Heart left ventricle (tissue), 16 donors: Measurements from ENCODE around the gene FAM171A2. TPM values are rescaled to one million over a fixed set of nuclear protein-coding genes. Genes with fewer than 3 reads are reported as not detected.

Experiments used
- ATAC-seq, 4 donors: fragments of 200-7000 bp; cut with Tn5 transposase; one replicate each; pipeline ENCODE4 v1.9.1; 2020 to 2022; ENCODE audit warnings: moderate library complexity in 4 of 4, mild to moderate bottlenecking in 3 of 4, moderate number of reproducible peaks in 1 of 4
- DNase-seq, 5 donors: peaks; one replicate each; pipeline ENCODE4 v3.0.0-alpha.2; 2020
- H3K27ac ChIP-seq, 12 donors: fragments of 200-600 bp; sonication (generic) in 4 of 12; one replicate each; pipeline versions ENCODE4 v1.5.0 to v1.8.0; 2016 to 2022; ENCODE audit warnings: mild to moderate bottlenecking in 2 of 12
- H3K27me3 ChIP-seq, 9 donors: fragments of 200-600 bp; sonication (generic) in 2 of 9; one replicate each; pipeline versions ENCODE4 v1.5.1 to v1.8.0; 2016 to 2022; ENCODE audit warnings: mild to moderate bottlenecking in 3 of 9
- H3K36me3 ChIP-seq, 9 donors: fragments of 200-600 bp; sonication (generic) in 2 of 9; one replicate each; pipeline versions ENCODE4 v1.5.0 to v1.8.0; 2018 to 2022; ENCODE audit warnings: mild to moderate bottlenecking in 2 of 9
- H3K4me1 ChIP-seq, 12 donors: fragments of 200-600 bp; sonication (generic) in 4 of 12; one replicate each; pipeline versions ENCODE4 v1.5.0 to v1.8.0; 2016 to 2022; ENCODE audit warnings: mild to moderate bottlenecking in 3 of 12
- H3K4me3 ChIP-seq, 12 donors: fragments of 200-600 bp; sonication (generic) in 4 of 12; one replicate each; pipeline versions ENCODE4 v1.5.0 to v1.8.0; 2017 to 2022; ENCODE audit warnings: mild to moderate bottlenecking in 9 of 12, moderate library complexity in 4 of 12
- H3K9me3 ChIP-seq, 12 donors: fragments of 200-600 bp; sonication (generic) in 4 of 12; one replicate each; pipeline versions ENCODE4 v1.5.0 to v1.8.0; 2016 to 2022; ENCODE audit warnings: mild to moderate bottlenecking in 1 of 12
- CTCF ChIP-seq, 12 donors: fragments of 200-600 bp; sonication (generic) in 4 of 12; IDR thresholded peaks; one replicate each; pipeline versions ENCODE4 v1.5.0 to v1.8.0; 2018 to 2022; ENCODE audit warnings: antibody characterized with exemption in 12 of 12, mild to moderate bottlenecking in 5 of 12
- POLR2A ChIP-seq, 2 donors: fragments of 450-650 bp; IDR thresholded peaks; one replicate each; pipeline ENCODE4 v1.6.1; 2017; ENCODE audit warnings: antibody characterized with exemption in 2 of 2, mild to moderate bottlenecking in 2 of 2, moderate library complexity in 2 of 2
- WGBS, 4 donors: extraction: QIAGEN DNeasy Blood & Tissue Kit in 2 of 4; methylation state at CpG; one replicate each; pipeline versions ENCODE4 v1.1.5 to v1.1.7; 2013 to 2018; 5-methylcytosine and 5-hydroxymethylcytosine counted together
- intact Hi-C, 10 donors: fragments of 100-400 bp; cut with DNase I; formaldehyde crosslinking; loops; one replicate each; pipeline versions ENCODE4 v1.11.1 to v1.14.2; 2022
- polyA plus RNA-seq, 2 donors: library from polyadenylated mRNA; stranded (reverse); fragments of 200-250 nt; gene quantifications; one replicate each; pipeline ENCODE4 v1.2.3, GENCODE V29; 2013
- total RNA-seq, 9 donors: library from RNA; depleted of rRNA in 2 of 9; stranded (reverse); fragments of >200 nt in 2 of 9; fragmentation: NEBNext Ultra II Directional in 3 of 9; extraction: Animal tissue kit (Norgen Biotek cat#: 25700) in 3 of 9; gene quantifications; one replicate each; pipeline versions ENCODE4 v1.1.0 to v1.2.4, GENCODE V29; 2016 to 2023
- donor health status: ischemic (EF 13 %, LVEDD 7.1; RV severe dilation, severe dysfunction).
- donor health status: healthy with polysubstance abuse.
- donor health status: DM: no; HTN: yes; CAD: no.
- donor health status: DM: no; HTN: no; CAD: no.
- donor health status: ischemic (EF 25% LVEDD 6.9; RV normal size, moderate dysfunction).
- donor health status: ischemic (EF 25% LVEDD 5.7; RV mildly dilated, moderate dysfunction).
- donor health status: healthy.
- donor health status: DM: yes; HTN: yes; CAD: no.
- donor health status: ischemic (EF 35%, LVEDD 5.7; RV mildly dilated, moderate dysfunction).
- donor health status: nonischemic (EF 11% LVEDD 7.7; RV severe dilation, severe dysfunction).
- donor health status: DM: yes; HTN: yes; CAD: no.
- donor health status: PGD.
- donor health status: ischemic (EF 29% LVEDD 5.4; RV normal size, mild dysfunction).
- donor health status: nonischemic (EF 23%, LVEDD 6.1; RV moderate dilation, normal function).

The FAM171A2 gene
- total and polyA plus RNA-seq, 11 donors, result 0.40 to 2.1 (median 0.77) TPM

GRCh38 chr17:44314031-44314430 is 49.6 kb downstream of the FAM171A2 start:
- H3K9me3 ChIP-seq, result no peaks in the 10 kb centered on the region
- intact Hi-C loops, result loop anchor here in 1 of 10 donors (5.0 kb wide), 1 partner anchor 52 kb away; no protein-coding TSS in a partner anchor
- WGBS, 4 donors, result 75 to 84% (median 79%) methylated on average over 6 to 7 of the region's 7 CpGs

GRCh38 chr17:44312396-44313104 is 51.1 kb downstream of the FAM171A2 start:
- DNase-seq, result no peak
- Histone ChIP-seq H3K9me3 (no peaks in the 10 kb centered on the region), H3K4me3 (no peak overlapping the region), H3K27ac (no peak overlapping the region), H3K36me3 (no peaks in the 10 kb centered on the region), H3K4me1 (peaks cover 0 to 28% (median 18%) of the 10 kb centered on the region in 12 donors), H3K27me3 (peaks cover 22 to 53% (median 41%) of the 10 kb centered on the region in 9 donors)
- intact Hi-C loops, result loop anchor here in 1 of 10 donors (5.0 kb wide), 1 partner anchor 50 kb away; no protein-coding TSS in a partner anchor
- WGBS, 4 donors, result 65 to 75% (median 68%) methylated on average over 16 to 17 of the region's 17 CpGs
- TF ChIP-seq CTCF (IDR thresholded peaks at IDR 0.05), result no peak
- TF ChIP-seq POLR2A (IDR thresholded peaks at IDR 0.05), result no peak
- no peak for ATAC-seq

More at GRCh38 chr17:44314031-44314430, 49.6 kb downstream of the FAM171A2 start:
- Histone ChIP-seq H3K4me1 (peaks cover 0 to 13% (median 5%) of the 10 kb centered on the region in 12 donors), H3K27ac (no peak overlapping the region), H3K36me3 (peaks cover 0 to under 1% (median 0%) of the 10 kb centered on the region in 9 donors), H3K27me3 (peaks cover 22 to 54% (median 46%) of the 10 kb centered on the region in 9 donors), H3K4me3 (no peak overlapping the region)
- TF ChIP-seq CTCF (IDR thresholded peaks at IDR 0.05) (no peak), POLR2A (IDR thresholded peaks at IDR 0.05) (no peak)
- no peak for DNase-seq
- ATAC-seq, result no peak

GRCh38 chr17:44311562-44312181 is 52.0 kb downstream of the FAM171A2 start:
- WGBS, 4 donors, result 59 to 100% (median 80%) methylated on average over 1 to 5 of the region's 5 CpGs
- Histone ChIP-seq H3K27ac (no peak overlapping the region), H3K4me3 (no peak overlapping the region), H3K9me3 (no peaks in the 10 kb centered on the region), H3K27me3 (peaks cover 22 to 49% (median 32%) of the 10 kb centered on the region in 9 donors), H3K4me1 (peaks cover 0 to 32% (median 20%) of the 10 kb centered on the region in 12 donors), H3K36me3 (no peaks in the 10 kb centered on the region)
- TF ChIP-seq CTCF (IDR thresholded peaks at IDR 0.05), result no peak
- TF ChIP-seq POLR2A (IDR thresholded peaks at IDR 0.05), result no peak
- intact Hi-C loops, result loop anchor here in 1 of 10 donors (5.0 kb wide), 1 partner anchor 49 kb away; no protein-coding TSS in a partner anchor
- DNase-seq (no peak), ATAC-seq (no peak)
